Heart right ventricle (tissue), 16 donors: ENCODE data around the gene ZNF462. TPM values are rescaled to one million over a fixed set of nuclear protein-coding genes. Genes with fewer than 3 reads are reported as not detected.
A peak's percentile ranks its signal among the peaks of the same experiment; 100 is the strongest.

Experiments used
- ATAC-seq, 8 donors: fragments of 200-7000 bp; cut with Tn5 transposase; one replicate each; pipeline ENCODE4 v1.9.1; 2020; ENCODE audit warnings: mild to moderate bottlenecking in 8 of 8, moderate library complexity in 8 of 8, moderate number of reproducible peaks in 1 of 8
- DNase-seq, 2 donors: peaks; one replicate each; pipeline ENCODE4 v3.0.0-alpha.2; 2020
- H3K27ac ChIP-seq, 10 donors: fragments of 200-600 bp; sonication (generic) in 2 of 10; one replicate each; pipeline versions ENCODE4 v1.5.0 to v1.8.0; 2020 to 2022; ENCODE audit warnings: mild to moderate bottlenecking in 3 of 10
- H3K27me3 ChIP-seq, 7 donors: fragments of 200-600 bp; one replicate each; pipeline ENCODE4 v1.8.0; 2021 to 2022; ENCODE audit warnings: mild to moderate bottlenecking in 2 of 7
- H3K36me3 ChIP-seq, 9 donors: fragments of 200-600 bp; sonication (generic) in 1 of 9; one replicate each; pipeline versions ENCODE4 v1.5.0 to v1.8.0; 2020 to 2022; ENCODE audit warnings: mild to moderate bottlenecking in 2 of 9
- H3K4me1 ChIP-seq, 9 donors: fragments of 200-600 bp; sonication (generic) in 1 of 9; one replicate each; pipeline versions ENCODE4 v1.5.0 to v1.8.0; 2020 to 2022; ENCODE audit warnings: mild to moderate bottlenecking in 4 of 9
- H3K4me3 ChIP-seq, 10 donors: fragments of 200-600 bp; sonication (generic) in 2 of 10; one replicate each; pipeline versions ENCODE4 v1.5.0 to v1.8.0; 2020 to 2022; ENCODE audit warnings: mild to moderate bottlenecking in 7 of 10, moderate library complexity in 2 of 10
- H3K9me3 ChIP-seq, 11 donors: fragments of 200-600 bp in 10 of 11; sonication (generic) in 2 of 11; one replicate each; pipeline versions ENCODE4 v1.5.0 to v1.8.0; 2013 to 2022; ENCODE audit warnings: mild to moderate bottlenecking in 2 of 11, control low read depth in 1 of 11, moderate library complexity in 1 of 11
- WGBS, 2 donors: extraction: QIAGEN DNeasy Blood & Tissue Kit; methylation state at CpG; one replicate each; pipeline ENCODE4 v1.1.7; 2013; ENCODE audit warnings: inconsistent platforms in 1 of 2; 5-methylcytosine and 5-hydroxymethylcytosine counted together
- intact Hi-C, 10 donors: fragments of 100-400 bp; cut with DNase I; formaldehyde crosslinking; loops; one replicate each; pipeline versions ENCODE4 v1.11.1 to v1.14.2; 2022
- polyA plus RNA-seq, 2 donors: library from polyadenylated mRNA; stranded (reverse); fragments of 200-250 nt; gene quantifications; one replicate each; pipeline ENCODE4 v1.2.3, GENCODE V29; 2013
- total RNA-seq, 10 donors: library from RNA; stranded (reverse); fragmentation: NEBNext Ultra II Directional in 3 of 10; extraction: Animal tissue kit (Norgen Biotek cat#: 25700) in 3 of 10; gene quantifications; one replicate each; pipeline versions ENCODE4 v1.2.1 to v1.2.4, GENCODE V29; 2021 to 2023
- TF ChIP-seq, protein P1 (sequence below), 9 donors: fragments of 200-600 bp; sonication (generic) in 2 of 9; IDR thresholded peaks; one replicate each; pipeline versions ENCODE4 v1.5.0 to v1.8.0; 2021 to 2022; ENCODE audit warnings: antibody characterized with exemption in 9 of 9, mild to moderate bottlenecking in 5 of 9, moderate library complexity in 1 of 9
- donor health status: Arrhythmogenic right ventricular cardiomyopathy.
- donor health status: ischemic (EF 13 %, LVEDD 7.1; RV severe dilation, severe dysfunction).
- donor health status: healthy with polysubstance abuse.
- donor health status: DM: no; HTN: yes; CAD: no.
- donor health status: DM: no; HTN: no; CAD: no.
- donor health status: ischemic (EF 25% LVEDD 6.9; RV normal size, moderate dysfunction).
- donor health status: ischemic (EF 25% LVEDD 5.7; RV mildly dilated, moderate dysfunction).
- donor health status: healthy.
- donor health status: DM: yes; HTN: yes; CAD: no.
- donor health status: Ischemic cardiomyopathy.
- donor health status: ischemic (EF 35%, LVEDD 5.7; RV mildly dilated, moderate dysfunction).
- donor health status: nonischemic (EF 11% LVEDD 7.7; RV severe dilation, severe dysfunction).
- donor health status: DM: yes; HTN: yes; CAD: no.
- donor health status: PGD.
- donor health status: ischemic (EF 29% LVEDD 5.4; RV normal size, mild dysfunction).
- donor health status: nonischemic (EF 23%, LVEDD 6.1; RV moderate dilation, normal function).

The ZNF462 gene
- total and polyA plus RNA-seq, 12 donors: 1.9 to 47.7 (median 33.1) TPM

GRCh38 chr9:107008011-107008410, 145.0 kb downstream of the ZNF462 start:
- no peak for DNase-seq
- H3K4me1 ChIP-seq: peaks cover 0 to 7% (median 0%) of the 10 kb centered on the region in 9 donors
- WGBS, 2 donors: 77 to 79% methylated on average over 3 of the region's 3 CpGs
- peak in 2 of 8 donors; percentile 9 to 38 for ATAC-seq
- no peaks in the 10 kb centered on the region for H3K27me3 ChIP-seq
- H3K36me3 ChIP-seq: peaks cover 0 to 89% (median 29%) of the 10 kb centered on the region in 9 donors
- TF ChIP-seq, protein P1, sequence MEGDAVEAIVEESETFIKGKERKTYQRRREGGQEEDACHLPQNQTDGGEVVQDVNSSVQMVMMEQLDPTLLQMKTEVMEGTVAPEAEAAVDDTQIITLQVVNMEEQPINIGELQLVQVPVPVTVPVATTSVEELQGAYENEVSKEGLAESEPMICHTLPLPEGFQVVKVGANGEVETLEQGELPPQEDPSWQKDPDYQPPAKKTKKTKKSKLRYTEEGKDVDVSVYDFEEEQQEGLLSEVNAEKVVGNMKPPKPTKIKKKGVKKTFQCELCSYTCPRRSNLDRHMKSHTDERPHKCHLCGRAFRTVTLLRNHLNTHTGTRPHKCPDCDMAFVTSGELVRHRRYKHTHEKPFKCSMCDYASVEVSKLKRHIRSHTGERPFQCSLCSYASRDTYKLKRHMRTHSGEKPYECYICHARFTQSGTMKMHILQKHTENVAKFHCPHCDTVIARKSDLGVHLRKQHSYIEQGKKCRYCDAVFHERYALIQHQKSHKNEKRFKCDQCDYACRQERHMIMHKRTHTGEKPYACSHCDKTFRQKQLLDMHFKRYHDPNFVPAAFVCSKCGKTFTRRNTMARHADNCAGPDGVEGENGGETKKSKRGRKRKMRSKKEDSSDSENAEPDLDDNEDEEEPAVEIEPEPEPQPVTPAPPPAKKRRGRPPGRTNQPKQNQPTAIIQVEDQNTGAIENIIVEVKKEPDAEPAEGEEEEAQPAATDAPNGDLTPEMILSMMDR (IDR thresholded peaks at IDR 0.05): no peak
- H3K27ac ChIP-seq: peak overlapping the region in 1 of 10 donors; percentile 30
- no peak overlapping the region for H3K4me3 ChIP-seq
- intact Hi-C loops: loop anchor here in 1 of 10 donors (10.0 kb wide), 1 partner anchor 63 kb away; no protein-coding TSS in a partner anchor
- H3K9me3 ChIP-seq: peaks cover 0 to 10% (median 0%) of the 10 kb centered on the region in 11 donors

GRCh38 chr9:107008447-107008846, 145.5 kb downstream of the ZNF462 start:
- WGBS, 2 donors: 89 to 90% methylated on average over 6 of the region's 6 CpGs

DNA sequence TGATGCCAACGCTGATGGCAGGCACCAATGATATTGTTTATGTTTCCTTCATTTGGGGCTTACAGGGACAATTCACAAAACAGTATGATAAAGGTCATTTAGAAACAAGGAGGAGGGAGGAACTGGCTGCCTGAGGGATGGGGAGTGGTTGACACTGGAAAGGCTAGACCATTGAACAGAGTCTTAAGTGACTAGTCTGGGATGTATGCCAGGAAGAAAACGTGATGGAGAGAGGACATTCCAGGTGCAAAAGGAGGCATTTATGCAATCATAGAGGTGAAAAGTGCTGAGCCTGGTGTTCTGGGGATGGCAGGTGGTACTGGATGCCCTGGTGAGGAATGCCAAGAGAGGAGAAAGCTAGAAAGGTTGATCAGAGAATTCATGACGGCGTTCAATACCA, 153.4 kb downstream of the ZNF462 start:
- peaks cover 0 to 10% (median 3%) of the 10 kb centered on the region in 9 donors for H3K36me3 ChIP-seq
- peaks cover 0 to 19% (median 7%) of the 10 kb centered on the region in 9 donors for H3K4me1 ChIP-seq
- ATAC-seq (no peak), DNase-seq (no peak)
- intact Hi-C loops: loop anchor here in 1 of 10 donors (5.0 kb wide), 1 partner anchor 1276 kb away; no protein-coding TSS in a partner anchor
- H3K9me3 ChIP-seq: peaks cover 0 to 11% (median 0%) of the 10 kb centered on the region in 11 donors
- TF ChIP-seq, protein P1 (IDR thresholded peaks at IDR 0.05): no peak
- H3K4me3 ChIP-seq: no peak overlapping the region
- 78 to 81% methylated on average over 4 of the region's 4 CpGs for WGBS, 2 donors
- H3K27me3 ChIP-seq: no peaks in the 10 kb centered on the region
- H3K27ac ChIP-seq: no peak overlapping the region

More at GRCh38 chr9:107008447-107008846, 145.5 kb downstream of the ZNF462 start:
- TF ChIP-seq, protein P1 (IDR thresholded peaks at IDR 0.05): no peak
- peaks cover 0 to 7% (median 0%) of the 10 kb centered on the region in 9 donors for H3K4me1 ChIP-seq
- H3K9me3 ChIP-seq: peaks cover 0 to 10% (median 0%) of the 10 kb centered on the region in 11 donors
- H3K27me3 ChIP-seq: no peaks in the 10 kb centered on the region
- no peak overlapping the region for H3K4me3 ChIP-seq
- ATAC-seq: no peak
- intact Hi-C loops: loop anchor here in 1 of 10 donors (10.0 kb wide), 1 partner anchor 64 kb away; no protein-coding TSS in a partner anchor
- no peak overlapping the region for H3K27ac ChIP-seq
- peaks cover 0 to 85% (median 29%) of the 10 kb centered on the region in 9 donors for H3K36me3 ChIP-seq
- DNase-seq: no peak

DNA sequence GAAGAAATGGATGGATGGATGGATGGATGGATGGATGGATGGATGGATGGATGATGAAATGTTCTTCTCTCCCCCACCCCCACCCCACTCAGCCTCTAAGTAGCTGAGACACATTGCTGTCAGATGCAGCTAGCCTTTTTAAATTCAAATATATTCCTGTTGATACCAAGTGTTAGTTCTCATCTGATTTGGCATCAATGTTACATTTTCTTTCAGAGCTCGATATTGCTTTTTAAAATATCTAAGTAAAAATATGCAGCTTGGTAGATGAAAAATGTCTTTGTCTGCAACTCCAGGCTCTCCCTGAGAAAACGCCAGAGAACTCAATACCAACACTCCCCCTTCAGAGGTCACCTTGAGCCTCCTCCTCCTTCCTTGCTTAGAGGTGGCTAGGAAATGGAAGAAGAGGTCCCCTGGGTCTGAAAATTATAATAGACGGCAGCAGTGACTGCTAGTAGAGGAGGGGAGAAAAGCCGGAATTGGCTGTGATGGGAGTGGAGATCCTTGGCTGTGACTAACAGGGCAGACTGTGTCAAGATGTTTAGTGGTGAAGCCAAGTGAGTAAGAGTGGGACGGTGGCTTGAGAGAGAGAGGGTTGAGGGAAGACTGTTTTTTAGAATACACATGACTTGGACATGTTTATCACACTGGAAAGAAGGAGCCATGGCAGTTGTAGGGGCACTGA, 156.0 kb downstream of the ZNF462 start:
- ATAC-seq: peak in 6 of 8 donors; percentile 32 to 81 (median 56)
- no peak overlapping the region for H3K27ac ChIP-seq
- peaks cover 0 to 11% (median 0%) of the 10 kb centered on the region in 11 donors for H3K9me3 ChIP-seq
- TF ChIP-seq, protein P1 (IDR thresholded peaks at IDR 0.05): no peak
- DNase-seq: no peak
- peaks cover 0 to 19% (median 7%) of the 10 kb centered on the region in 9 donors for H3K4me1 ChIP-seq
- no peaks in the 10 kb centered on the region for H3K27me3 ChIP-seq
- H3K4me3 ChIP-seq: no peak overlapping the region
- no peaks in the 10 kb centered on the region for H3K36me3 ChIP-seq
- WGBS, 2 donors: 44 to 64% methylated on average over 5 of the region's 5 CpGs
- intact Hi-C loops: loop anchor here in 1 of 10 donors (5.0 kb wide), 1 partner anchor 1273 kb away; no protein-coding TSS in a partner anchor
